Neural cell (in vitro differentiated cells): Measurements from ENCODE around the gene VWA1. TPM values are rescaled to one million over a fixed set of nuclear protein-coding genes. Genes with fewer than 3 reads are reported as not detected.

Experiments used
- H2AFZ ChIP-seq: fragments of 200-600, 300-800 bp; sonication (generic), shearing (Covaris generic); 2 replicates; pipeline ENCODE4 v1.6.0; 2014; ENCODE audit warnings: low read depth, mild to moderate bottlenecking, antibody characterized with exemption, low read length, moderate library complexity
- H3F3A ChIP-seq: fragments of 200-600 bp; shearing (Covaris generic); 2 replicates; pipeline ENCODE4 v1.6.1; 2016; ENCODE audit warnings: mild to moderate bottlenecking, moderate library complexity, mixed read lengths, antibody characterized with exemption, low read length; ENCODE audit not compliant: insufficient read depth, poor library complexity, severe bottlenecking
- H3K27ac ChIP-seq: fragments of 200-600, 300-800 bp; sonication (generic), shearing (Covaris generic); 2 replicates; pipeline ENCODE4 v1.5.1; 2014; ENCODE audit warnings: mild to moderate bottlenecking, low read length, moderate library complexity
- H3K27me3 ChIP-seq: fragments of 300-800, 200-600 bp; sonication (generic), shearing (Covaris generic); 2 replicates; pipeline ENCODE4 v1.6.0; 2014; ENCODE audit warnings: mild to moderate bottlenecking, low read depth, low read length, moderate library complexity; ENCODE audit not compliant: insufficient read depth
- H3K36me3 ChIP-seq: fragments of 300-800, 200-600 bp; sonication (generic), shearing (Covaris generic); 2 replicates; pipeline ENCODE4 v1.5.1; 2014; ENCODE audit warnings: mild to moderate bottlenecking, antibody characterized with exemption, low read length, moderate library complexity; ENCODE audit not compliant: insufficient read depth
- H3K4me2 ChIP-seq: fragments of 300-800, 200-600 bp; sonication (generic), shearing (Covaris generic); 2 replicates; pipeline ENCODE4 v1.6.0; 2014; ENCODE audit warnings: mild to moderate bottlenecking, low read length
- H3K4me3 ChIP-seq: fragments of 300-800, 200-600 bp; sonication (generic), shearing (Covaris generic); 2 replicates; pipeline ENCODE4 v1.5.1; 2014; ENCODE audit warnings: mild to moderate bottlenecking, low read length, moderate library complexity
- H3K79me2 ChIP-seq: fragments of 200-600 bp; shearing (Covaris generic); replicated peaks from 2 replicates; pipeline ENCODE4 v1.6.0; 2014; ENCODE audit warnings: mild to moderate bottlenecking, low read length, moderate library complexity; ENCODE audit not compliant: insufficient read depth
- H3K9ac ChIP-seq: fragments of 300-800, 200-600 bp; sonication (generic), shearing (Covaris generic); 2 replicates; pipeline ENCODE4 v1.6.1; 2016; ENCODE audit warnings: mild to moderate bottlenecking, low read length, mixed read lengths
- H3K9me2 ChIP-seq: fragments of 200-600 bp; shearing (Covaris generic); 2 replicates; pipeline ENCODE4 v1.6.1; 2016; ENCODE audit warnings: mild to moderate bottlenecking, low read length, mixed read lengths; ENCODE audit not compliant: insufficient read depth
- H3K9me3 ChIP-seq: fragments of 200-600, 300-800 bp; sonication (generic), shearing (Covaris generic); 2 replicates; pipeline ENCODE4 v1.6.1; 2016; ENCODE audit warnings: mild to moderate bottlenecking, mixed run types, low read length, moderate library complexity, mixed read lengths
- H4K20me1 ChIP-seq: fragments of 200-600 bp; shearing (Covaris generic); 2 replicates; pipeline ENCODE4 v1.6.1; 2016; ENCODE audit warnings: mild to moderate bottlenecking, mixed run types; ENCODE audit not compliant: insufficient read depth
- EP300 ChIP-seq: fragments of 450-650 bp; conservative IDR thresholded peaks from 2 replicates; pipeline ENCODE4 v1.6.1; 2014; ENCODE audit warnings: antibody characterized with exemption, mild to moderate bottlenecking, moderate library complexity; ENCODE audit not compliant: poor library complexity, severe bottlenecking
- EZH2 ChIP-seq: fragments of 200-600, 300-800 bp; shearing (Covaris generic), sonication (generic); IDR thresholded peaks from 2 replicates; pipeline ENCODE4 v1.6.1; 2014; ENCODE audit warnings: antibody characterized with exemption, low read length, borderline replicate concordance, mild to moderate bottlenecking; ENCODE audit not compliant: insufficient read depth, poor library complexity, severe bottlenecking
- MXI1 ChIP-seq: fragments of 450-650 bp; conservative IDR thresholded peaks from 2 replicates; pipeline ENCODE4 v1.6.1; 2014; ENCODE audit warnings: antibody characterized with exemption, mild to moderate bottlenecking; ENCODE audit not compliant: poor library complexity, severe bottlenecking
- POLR2AphosphoS5 ChIP-seq: IDR thresholded peaks from 2 replicates; pipeline ENCODE4 v1.6.1; 2012
- RAD21 ChIP-seq: fragments of 450-650 bp; conservative IDR thresholded peaks from 2 replicates; pipeline ENCODE4 v1.6.1; 2014; ENCODE audit warnings: antibody characterized with exemption, mild to moderate bottlenecking, moderate library complexity
- SMC3 ChIP-seq: fragments of 450-650 bp; conservative IDR thresholded peaks from 2 replicates; pipeline ENCODE4 v1.6.1; 2014; ENCODE audit warnings: antibody characterized with exemption, mild to moderate bottlenecking, moderate library complexity; ENCODE audit not compliant: poor library complexity
- TAF1 ChIP-seq: IDR thresholded peaks from 2 replicates; pipeline ENCODE4 v1.6.1; 2012; ENCODE audit warnings: low read depth
- polyA plus RNA-seq: library from polyadenylated mRNA; depleted of rRNA; stranded (reverse); fragments of >200 nt; gene quantifications from 2 replicates; pipeline ENCODE4 v1.2.3, GENCODE V29; 2014
- TF ChIP-seq, protein P1 (sequence below): IDR thresholded peaks from 2 replicates; pipeline ENCODE4 v1.6.1; 2012; ENCODE audit warnings: borderline replicate concordance
- TF ChIP-seq, protein P2 (sequence below): fragments of 450-650 bp; IDR thresholded peaks from 2 replicates; pipeline ENCODE4 v1.5.1; 2014; ENCODE audit warnings: antibody characterized with exemption, mild to moderate bottlenecking, moderate library complexity; ENCODE audit not compliant: poor library complexity, severe bottlenecking

Gene VWA1
- polyA plus RNA-seq, 1 donor from 2014 or later: 0.88 TPM

DNA sequence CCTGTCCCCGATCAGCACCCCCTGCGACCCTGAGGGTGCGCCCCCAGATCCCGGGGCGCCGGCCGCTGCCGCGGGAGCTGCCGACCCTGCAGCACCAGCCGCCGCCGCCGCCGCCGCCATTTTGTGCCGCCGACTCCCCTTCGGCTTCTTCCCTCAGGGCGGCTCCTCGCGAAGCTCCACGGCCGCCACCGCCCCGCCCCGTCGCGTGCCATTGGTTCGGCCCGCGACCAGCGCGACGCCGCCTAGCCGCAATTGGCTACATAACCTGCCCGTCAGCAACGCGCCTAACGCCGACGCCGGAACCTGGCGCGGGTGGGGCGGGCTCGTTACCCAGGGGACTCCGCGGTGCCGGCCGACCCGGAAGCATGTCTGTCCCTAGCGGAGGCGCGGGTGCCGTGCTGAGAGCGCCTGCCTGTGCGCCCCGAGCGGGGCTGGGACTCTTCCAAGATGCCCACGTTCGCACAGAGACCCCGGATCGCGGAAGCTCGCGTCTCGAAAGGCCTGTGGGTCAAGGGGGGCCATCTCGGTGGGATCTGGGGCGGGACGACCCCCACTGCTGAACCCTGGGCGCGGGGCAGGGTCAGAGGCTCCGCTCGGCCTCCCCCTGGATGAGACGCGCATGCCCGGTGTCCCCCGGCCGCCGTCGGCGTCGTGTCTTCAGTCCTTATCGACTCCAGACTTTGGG, 36.2 kb upstream of the VWA1 start, which contains the start of gene CCNL2:
Gene CCNL2, minus strand, starts transcription at position 149 of the 685 bp plus-strand sequence. Its CDS starts 29 bp downstream, at position 120.
- Histone ChIP-seq H3K27ac (peak within 1 kb of the TSS; percentile 85), H3K9me2 (no peaks in the 10 kb centered on the region), H3K36me3 (no peaks in the 10 kb centered on the region), H2AFZ (peak within 1 kb of the TSS; percentile 40), H3K9me3 (no peaks in the 10 kb centered on the region), H3F3A (no peaks in the 10 kb centered on the region), H3K79me2 (peaks cover 33% of the 10 kb centered on the region), H3K4me2 (peak within 1 kb of the TSS; percentile 98), H4K20me1 (no peaks in the 10 kb centered on the region), H3K9ac (peak within 1 kb of the TSS; percentile 95), H3K27me3 (no peaks in the 10 kb centered on the region), H3K4me3 (peak within 1 kb of the TSS; percentile 76)
- TF ChIP-seq TAF1: no peak
- peak; percentile 84 for TF ChIP-seq POLR2AphosphoS5
- peak; percentile 46 for TF ChIP-seq RAD21
- TF ChIP-seq MXI1: peak; percentile 93
- TF ChIP-seq EZH2: no peak
- TF ChIP-seq, protein P1, sequence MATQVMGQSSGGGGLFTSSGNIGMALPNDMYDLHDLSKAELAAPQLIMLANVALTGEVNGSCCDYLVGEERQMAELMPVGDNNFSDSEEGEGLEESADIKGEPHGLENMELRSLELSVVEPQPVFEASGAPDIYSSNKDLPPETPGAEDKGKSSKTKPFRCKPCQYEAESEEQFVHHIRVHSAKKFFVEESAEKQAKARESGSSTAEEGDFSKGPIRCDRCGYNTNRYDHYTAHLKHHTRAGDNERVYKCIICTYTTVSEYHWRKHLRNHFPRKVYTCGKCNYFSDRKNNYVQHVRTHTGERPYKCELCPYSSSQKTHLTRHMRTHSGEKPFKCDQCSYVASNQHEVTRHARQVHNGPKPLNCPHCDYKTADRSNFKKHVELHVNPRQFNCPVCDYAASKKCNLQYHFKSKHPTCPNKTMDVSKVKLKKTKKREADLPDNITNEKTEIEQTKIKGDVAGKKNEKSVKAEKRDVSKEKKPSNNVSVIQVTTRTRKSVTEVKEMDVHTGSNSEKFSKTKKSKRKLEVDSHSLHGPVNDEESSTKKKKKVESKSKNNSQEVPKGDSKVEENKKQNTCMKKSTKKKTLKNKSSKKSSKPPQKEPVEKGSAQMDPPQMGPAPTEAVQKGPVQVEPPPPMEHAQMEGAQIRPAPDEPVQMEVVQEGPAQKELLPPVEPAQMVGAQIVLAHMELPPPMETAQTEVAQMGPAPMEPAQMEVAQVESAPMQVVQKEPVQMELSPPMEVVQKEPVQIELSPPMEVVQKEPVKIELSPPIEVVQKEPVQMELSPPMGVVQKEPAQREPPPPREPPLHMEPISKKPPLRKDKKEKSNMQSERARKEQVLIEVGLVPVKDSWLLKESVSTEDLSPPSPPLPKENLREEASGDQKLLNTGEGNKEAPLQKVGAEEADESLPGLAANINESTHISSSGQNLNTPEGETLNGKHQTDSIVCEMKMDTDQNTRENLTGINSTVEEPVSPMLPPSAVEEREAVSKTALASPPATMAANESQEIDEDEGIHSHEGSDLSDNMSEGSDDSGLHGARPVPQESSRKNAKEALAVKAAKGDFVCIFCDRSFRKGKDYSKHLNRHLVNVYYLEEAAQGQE: peak; percentile 69
- TF ChIP-seq EP300: peak; percentile 46
- peak; percentile 40 for TF ChIP-seq SMC3
- TF ChIP-seq, protein P2, sequence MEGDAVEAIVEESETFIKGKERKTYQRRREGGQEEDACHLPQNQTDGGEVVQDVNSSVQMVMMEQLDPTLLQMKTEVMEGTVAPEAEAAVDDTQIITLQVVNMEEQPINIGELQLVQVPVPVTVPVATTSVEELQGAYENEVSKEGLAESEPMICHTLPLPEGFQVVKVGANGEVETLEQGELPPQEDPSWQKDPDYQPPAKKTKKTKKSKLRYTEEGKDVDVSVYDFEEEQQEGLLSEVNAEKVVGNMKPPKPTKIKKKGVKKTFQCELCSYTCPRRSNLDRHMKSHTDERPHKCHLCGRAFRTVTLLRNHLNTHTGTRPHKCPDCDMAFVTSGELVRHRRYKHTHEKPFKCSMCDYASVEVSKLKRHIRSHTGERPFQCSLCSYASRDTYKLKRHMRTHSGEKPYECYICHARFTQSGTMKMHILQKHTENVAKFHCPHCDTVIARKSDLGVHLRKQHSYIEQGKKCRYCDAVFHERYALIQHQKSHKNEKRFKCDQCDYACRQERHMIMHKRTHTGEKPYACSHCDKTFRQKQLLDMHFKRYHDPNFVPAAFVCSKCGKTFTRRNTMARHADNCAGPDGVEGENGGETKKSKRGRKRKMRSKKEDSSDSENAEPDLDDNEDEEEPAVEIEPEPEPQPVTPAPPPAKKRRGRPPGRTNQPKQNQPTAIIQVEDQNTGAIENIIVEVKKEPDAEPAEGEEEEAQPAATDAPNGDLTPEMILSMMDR: peak; percentile 86

DNA sequence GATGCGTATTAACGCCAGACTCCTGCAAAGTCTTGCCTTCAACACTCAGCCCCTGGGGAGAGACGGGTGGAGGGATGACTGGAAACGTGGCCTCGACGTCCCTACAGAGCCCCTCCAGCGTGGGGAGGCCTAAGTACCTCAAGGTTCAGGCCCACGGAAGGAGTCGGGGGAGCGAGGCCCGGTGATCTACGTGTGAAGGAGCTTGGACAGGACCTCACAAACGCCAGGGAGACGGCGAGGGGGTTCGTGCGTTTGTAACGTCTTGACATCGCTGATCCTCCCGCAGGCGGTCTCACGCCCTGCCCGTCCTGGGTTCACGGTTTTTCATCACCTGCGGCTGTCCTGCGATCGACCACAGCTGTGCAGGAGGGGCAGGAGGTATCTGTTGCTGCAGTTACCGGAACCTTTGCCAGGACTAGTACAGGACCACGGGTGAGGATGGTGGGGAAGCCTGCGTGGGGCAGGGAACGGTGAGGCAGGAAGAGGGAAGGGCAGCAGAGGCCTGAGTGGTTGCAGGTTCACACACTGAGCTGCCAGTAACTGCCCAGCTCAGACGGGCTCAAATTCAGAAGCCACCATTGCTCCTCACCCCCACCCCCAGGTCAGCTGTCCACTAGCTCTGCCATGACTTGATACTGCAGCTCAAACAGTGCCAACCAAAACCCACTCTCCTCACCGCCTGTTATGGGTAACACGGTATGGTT, 35.5 kb upstream of the VWA1 start:
- Histone ChIP-seq H3K27me3 (no peaks in the 10 kb centered on the region), H3K9me3 (no peaks in the 10 kb centered on the region), H3K36me3 (no peaks in the 10 kb centered on the region), H3K4me2 (peak overlapping the region; percentile 98), H2AFZ (no peak overlapping the region), H3K79me2 (peaks cover 33% of the 10 kb centered on the region), H3K27ac (peak overlapping the region; percentile 80), H3K9ac (peak overlapping the region; percentile 84), H3K4me3 (peak overlapping the region; percentile 76), H3F3A (no peaks in the 10 kb centered on the region), H3K9me2 (no peaks in the 10 kb centered on the region), H4K20me1 (no peaks in the 10 kb centered on the region)
- TF ChIP-seq, protein P1: no peak
- no peak for TF ChIP-seq TAF1
- TF ChIP-seq EZH2: no peak
- TF ChIP-seq EP300: no peak
